CD4-positive, alpha-beta T cell (primary cell): Measurements from ENCODE around the gene ZNF581. TPM values are rescaled to one million over a fixed set of nuclear protein-coding genes. Genes with fewer than 3 reads are reported as not detected.

ENCODE experiments used
- ATAC-seq: fragments of 200-7000 bp; cut with Tn5 transposase; one replicate; pipeline ENCODE4 v1.10.0; 2022; ENCODE audit warnings: mild to moderate bottlenecking; ENCODE audit not compliant: poor library complexity
- CTCF ChIA-PET: fragments of 350-600 bp; sonication (Branson Sonifier 250); formaldehyde crosslinking; loops from one replicate; lab custom pipeline; 2021; ENCODE audit warnings: antibody characterized with exemption, inconsistent platforms; lab: Charles Lee
- POLR2A ChIA-PET: fragments of 350-600 bp; sonication (Branson Sonifier 250); formaldehyde crosslinking; loops from one replicate; lab custom pipeline; 2021; ENCODE audit warnings: antibody characterized with exemption, inconsistent platforms; lab: Charles Lee
- DNase-seq, 14 experiments: peaks; one replicate each; pipeline ENCODE4 v3.0.0-alpha.2; 2013 to 2020; ENCODE audit warnings: mixed read lengths in 2 of 14
- H3K27ac ChIP-seq, 2 donors: one replicate each; pipeline versions ENCODE4 v1.5.1 to v1.7.0; 2013; ENCODE audit warnings: low read length in 2 of 2, low read depth in 1 of 2, mild to moderate bottlenecking in 1 of 2
- H3K27me3 ChIP-seq, 2 experiments: 1 replicate in 1 of 2; 2 replicates in 1 of 2; pipeline versions ENCODE4 v1.6.1 to v1.7.0; 2013; ENCODE audit warnings: low read length in 2 of 2, control low read depth in 1 of 2, mild to moderate bottlenecking in 1 of 2, moderate library complexity in 1 of 2; ENCODE audit not compliant: insufficient read depth in 2 of 2, control insufficient read depth in 1 of 2
- H3K36me3 ChIP-seq: one replicate; pipeline ENCODE4 v1.6.1; 2013; ENCODE audit warnings: low read length, control low read depth; ENCODE audit not compliant: insufficient read depth
- H3K4me1 ChIP-seq: one replicate; pipeline ENCODE4 v1.6.1; 2013; ENCODE audit warnings: low read length, control low read depth; ENCODE audit not compliant: insufficient read depth
- H3K4me3 ChIP-seq: one replicate; pipeline ENCODE4 v1.5.1; 2013; ENCODE audit warnings: mild to moderate bottlenecking, low read length, moderate library complexity
- H3K9me3 ChIP-seq, 2 experiments: 1 replicate in 1 of 2; 2 replicates in 1 of 2; pipeline versions ENCODE4 v1.6.1 to v1.7.0; 2013; ENCODE audit warnings: low read length in 2 of 2, mild to moderate bottlenecking in 2 of 2, control low read depth in 1 of 2, moderate library complexity in 1 of 2; ENCODE audit not compliant: control insufficient read depth in 1 of 2, insufficient read depth in 1 of 2
- H3K27ac Mint-ChIP-seq: one replicate; pipeline ENCODE4 v1.8.0; 2020; ENCODE audit warnings: mixed read lengths
- H3K27me3 Mint-ChIP-seq: one replicate; pipeline ENCODE4 v1.8.0; 2021; ENCODE audit warnings: mixed read lengths
- H3K36me3 Mint-ChIP-seq: one replicate; pipeline ENCODE4 v1.8.0; 2021; ENCODE audit warnings: low read depth, mixed read lengths
- H3K4me1 Mint-ChIP-seq: one replicate; pipeline ENCODE4 v1.8.0; 2021; ENCODE audit warnings: low read depth, mixed read lengths
- H3K4me3 Mint-ChIP-seq: one replicate; pipeline ENCODE4 v1.8.0; 2020; ENCODE audit warnings: mild to moderate bottlenecking, mixed read lengths
- H3K9me3 Mint-ChIP-seq: one replicate; pipeline ENCODE4 v1.8.0; 2020; ENCODE audit warnings: mixed read lengths
- CTCF ChIP-seq: fragments of 200-600 bp; IDR thresholded peaks from one replicate; pipeline ENCODE4 v1.8.0; 2022; ENCODE audit warnings: antibody characterized with exemption, mild to moderate bottlenecking
- intact Hi-C, 2 experiments: fragments of 100-400 bp; cut with DNase I in 1 of 2; cut with micrococcal nuclease in 1 of 2; formaldehyde crosslinking; loops; one replicate each; pipeline versions ENCODE4 v1.15.1 to v1.9.0; 2023 to 2025; cut with DNase I, micrococcal nuclease
- total RNA-seq, 174 experiments: library from RNA in 2 of 174; stranded (reverse) in 2 of 174; gene quantifications; one replicate each; pipeline ENCODE4 v1.2.3 and lab custom pipeline; 2021 to 2026

Gene ZNF581
- total RNA-seq, 2 experiments from 2014 or later: 23.1 to 24.7 TPM

DNA sequence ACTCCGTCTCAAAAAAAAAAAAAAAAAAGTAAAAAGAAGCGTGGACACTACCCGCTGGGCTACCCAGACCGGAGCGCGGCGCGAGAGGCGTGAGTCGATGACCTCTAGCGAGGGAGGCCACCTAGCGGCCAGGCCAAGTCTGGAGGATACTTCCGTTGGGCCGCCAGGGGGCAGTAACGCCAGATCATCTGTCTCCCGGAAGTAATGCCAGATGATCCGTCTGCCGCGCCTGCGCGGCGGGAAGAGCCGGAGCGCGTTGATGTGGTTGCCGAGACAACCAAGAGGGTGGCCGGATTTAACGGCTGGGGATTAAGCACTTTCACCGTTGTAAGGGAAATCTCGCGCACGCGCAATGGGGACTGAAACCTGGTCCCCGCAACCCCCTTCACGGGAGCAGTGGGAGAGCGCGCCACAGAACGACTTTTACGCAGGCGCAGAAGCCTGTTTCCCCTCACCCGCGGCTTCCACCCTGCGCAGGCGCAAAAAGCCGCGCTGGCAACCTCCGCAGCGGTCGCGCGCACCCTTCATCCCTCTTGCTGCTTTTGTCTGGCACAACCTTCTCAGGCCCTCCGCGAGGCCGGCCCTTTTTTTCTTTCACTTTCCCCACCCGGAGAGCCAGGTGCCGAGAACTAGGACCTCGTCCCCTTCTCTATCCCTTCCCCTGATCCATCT is 10.3 kb downstream of the ZNF581 start:
- H3K9me3 ChIP-seq: no peaks in the 10 kb centered on the region
- no peaks in the 10 kb centered on the region for H3K27me3 Mint-ChIP-seq
- H3K27ac ChIP-seq: peak overlapping the region; percentile 96 to 100
- ChIA-PET CTCF (interaction anchor here (0.7 to 2.5 kb wide), 11 partner anchors 10 to 315 kb away, joined by 3 to 29 read pairs (median 5); partner anchors contain the start of genes FIZ1, ZNF581 and ZNF865), POLR2A (interaction anchor here (0.6 to 3.9 kb wide), 37 partner anchors 8 to 1538 kb away, joined by 3 to 43 read pairs (median 4); partner anchors contain the start of genes CNOT3, FIZ1, HSPBP1 and KMT5C)
- ATAC-seq (peak; percentile 54), DNase-seq (peak; percentile 98 to 100 (median 99))
- H3K36me3 ChIP-seq: peaks cover 7% of the 10 kb centered on the region
- peak overlapping the region; percentile 94 for H3K4me3 Mint-ChIP-seq
- peaks cover 32% of the 10 kb centered on the region for H3K36me3 Mint-ChIP-seq
- H3K9me3 Mint-ChIP-seq: no peaks in the 10 kb centered on the region
- H3K27ac Mint-ChIP-seq: peak overlapping the region; percentile 93
- peak; percentile 100 for TF ChIP-seq CTCF
- no peaks in the 10 kb centered on the region for H3K27me3 ChIP-seq
- H3K4me1 Mint-ChIP-seq: peaks cover 43% of the 10 kb centered on the region
- intact Hi-C loops: loop anchor here (1.0 to 10.0 kb wide), 3 partner anchors 21 to 1459 kb away; partner anchors contain the start of genes FIZ1 (in 2 of the 2) and TSEN34 (in 1 of the 2)
- peak overlapping the region; percentile 70 for H3K4me3 ChIP-seq
- peaks cover 46% of the 10 kb centered on the region for H3K4me1 ChIP-seq

DNA sequence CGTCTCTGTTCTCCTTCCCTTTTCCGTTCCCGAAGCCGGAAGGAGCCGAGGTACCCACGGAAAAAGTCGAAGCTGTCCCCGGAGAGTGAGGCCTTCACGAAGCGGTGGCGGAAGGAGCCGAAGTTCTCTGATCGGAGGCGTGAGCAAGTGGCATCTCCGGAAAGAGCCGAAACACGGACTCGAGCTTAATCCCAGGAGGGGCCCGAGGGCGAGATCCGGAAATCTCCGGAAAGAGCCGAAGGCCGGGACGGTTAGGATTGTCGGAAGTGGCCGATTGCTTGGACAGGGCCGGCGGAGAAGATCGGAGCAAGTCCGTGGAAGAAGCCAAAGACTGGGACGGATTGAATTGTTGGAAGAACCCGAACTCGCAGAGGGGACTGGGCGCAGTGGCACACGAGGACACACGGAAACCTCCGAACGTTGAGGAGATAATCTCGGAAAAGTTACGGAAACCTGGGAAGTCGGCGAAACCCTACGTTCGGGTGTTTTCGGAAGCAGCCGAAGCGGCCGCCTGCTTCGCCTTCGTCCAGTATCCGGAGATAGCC is 10.9 kb downstream of the ZNF581 start:
- peaks cover 33% of the 10 kb centered on the region for H3K36me3 Mint-ChIP-seq
- DNase-seq (peak; percentile 97 to 100 (median 99)), ATAC-seq (peak; percentile 79)
- H3K27me3 ChIP-seq: no peaks in the 10 kb centered on the region
- H3K27me3 Mint-ChIP-seq: no peaks in the 10 kb centered on the region
- peaks cover 45% of the 10 kb centered on the region for H3K4me1 Mint-ChIP-seq
- H3K4me1 ChIP-seq: peaks cover 46% of the 10 kb centered on the region
- CTCF ChIA-PET: interaction anchor here (0.7 to 2.5 kb wide), 5 partner anchors 16 to 315 kb away, joined by 3 to 29 read pairs (median 5); partner anchors contain the start of genes FIZ1 and ZNF865
- peak overlapping the region; percentile 96 to 100 for H3K27ac ChIP-seq
- H3K36me3 ChIP-seq: peaks cover 13% of the 10 kb centered on the region
- no peaks in the 10 kb centered on the region for H3K9me3 Mint-ChIP-seq
- peak overlapping the region; percentile 70 for H3K4me3 ChIP-seq
- peak overlapping the region; percentile 93 for H3K27ac Mint-ChIP-seq
- TF ChIP-seq CTCF: no peak
- no peaks in the 10 kb centered on the region for H3K9me3 ChIP-seq
- intact Hi-C loops: loop anchor here (1.0 to 10.0 kb wide), 2 partner anchors 55 to 1460 kb away; partner anchors contain the start of genes FIZ1 (in 2 of the 2) and TSEN34 (in 1 of the 2)
- POLR2A ChIA-PET: interaction anchor here (0.6 to 3.9 kb wide), 37 partner anchors 8 to 1539 kb away, joined by 3 to 43 read pairs (median 4); partner anchors contain the start of genes CNOT3, FIZ1, HSPBP1 and KMT5C
- peak overlapping the region; percentile 94 for H3K4me3 Mint-ChIP-seq
